Measurements from ENCODE around the gene AKAP12.

GRCh38 chr6:151248295-151248694 is 8.5 kb downstream of the AKAP12 start:
- TF ChIP-seq POLR2AphosphoS5 (IDR thresholded peaks at IDR 0.05; ENCODE audit: borderline replicate concordance, low read depth, low read length) (no peak), EZH2 (IDR thresholded peaks at IDR 0.05) (no peak), FOXP2 (optimal IDR thresholded peaks at IDR 0.05; ENCODE audit: control extremely low read depth, extremely low read length, insufficient read depth) (no peak)

Measured in SK-N-MC (cell line).